ENCODE data around the gene CACNA1A.

The CACNA1A gene

DNA sequence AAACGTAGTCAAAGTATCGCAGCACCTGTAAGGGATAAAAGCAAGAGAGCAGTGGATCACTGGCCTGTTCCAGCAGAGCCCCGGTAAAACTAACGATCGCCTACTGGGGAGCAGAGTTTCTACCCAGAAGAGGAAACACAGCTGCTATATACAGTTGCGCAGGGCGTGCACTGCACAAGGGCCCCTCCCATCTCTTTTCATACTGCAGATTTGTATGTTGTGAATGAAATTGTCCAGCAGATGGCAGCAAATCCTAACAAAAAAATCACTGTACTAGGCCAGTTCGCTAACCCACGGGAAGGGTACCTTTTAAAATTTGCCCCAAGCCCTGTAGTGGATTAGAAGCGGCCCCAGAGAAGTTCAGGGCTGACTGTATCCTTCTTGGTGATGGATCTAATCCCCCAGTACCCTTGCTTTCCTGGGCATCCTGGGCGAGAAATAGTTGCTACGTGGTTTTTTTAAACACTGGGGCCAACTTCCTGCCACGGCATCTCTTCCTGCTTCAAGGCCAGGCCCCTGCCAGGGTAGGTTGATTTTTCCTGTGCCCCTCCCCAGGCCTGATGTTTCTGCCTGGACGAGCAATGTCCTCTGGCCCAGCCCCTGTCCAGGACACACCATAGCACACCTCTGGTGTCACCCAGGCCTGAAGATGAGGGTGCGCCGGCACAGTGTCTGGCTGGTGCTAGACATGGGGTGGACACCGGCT lies 229.0 kb downstream of the CACNA1A start:
- peaks cover 0 to 35% of the 10 kb centered on the region in 2 experiments for H3K36me3 ChIP-seq (ENCODE audit: control insufficient read depth in 1 of 2, insufficient read depth in 2 of 2, low read depth in 1 of 2, low read length in 2 of 2)
- H3K4me3 ChIP-seq (ENCODE audit: insufficient read depth in 1 of 2, low read depth in 1 of 2, low read length in 2 of 2) = no peak overlapping the region
- H3K18ac ChIP-seq (ENCODE audit: low read depth in 1 of 2, low read length in 2 of 2) = no peak overlapping the region
- no peak overlapping the region for H3K9ac ChIP-seq (ENCODE audit: low read length)
- WGBS = 51% methylated on average over 15 of the region's 17 CpGs
- no peak overlapping the region for H2BK5ac ChIP-seq (ENCODE audit: low read depth, low read length, poor library complexity, severe bottlenecking)
- no peak overlapping the region for H4K91ac ChIP-seq (ENCODE audit: low read length)
- H3K4ac ChIP-seq (ENCODE audit: low read depth in 1 of 2, low read length in 2 of 2) = no peak overlapping the region
- H3K27me3 ChIP-seq (ENCODE audit: control insufficient read depth in 1 of 2, insufficient read depth in 1 of 2, low read length in 2 of 2) = peaks cover 0 to 5% of the 10 kb centered on the region in 2 experiments
- no peak overlapping the region for H2AFZ ChIP-seq (ENCODE audit: low read depth, low read length)
- no peaks in the 10 kb centered on the region for H3K9me3 ChIP-seq (ENCODE audit: control insufficient read depth, low read length)
- peaks cover 11% of the 10 kb centered on the region for H3K4me1 ChIP-seq (ENCODE audit: control insufficient read depth, insufficient read depth, low read depth, low read length)
- DNase-seq = peak; percentile 83
- H2AK5ac ChIP-seq (ENCODE audit: low read length, severe bottlenecking) = no peak overlapping the region
- H3K27ac ChIP-seq (ENCODE audit: low read length, poor library complexity, severe bottlenecking) = no peak overlapping the region
- no peak overlapping the region for H3K4me2 ChIP-seq (ENCODE audit: low read length, poor library complexity, severe bottlenecking)
- H3K79me1 ChIP-seq (replicated peaks; ENCODE audit: low read length, poor library complexity, severe bottlenecking) = no peaks in the 10 kb centered on the region
- no peak overlapping the region for H4K8ac ChIP-seq (ENCODE audit: low read length)
- H3K14ac ChIP-seq (ENCODE audit: low read length in 2 of 2) = no peak overlapping the region
- H2BK12ac ChIP-seq (ENCODE audit: low read length in 2 of 2) = no peak overlapping the region
- H3K23ac ChIP-seq (ENCODE audit: low read length in 2 of 2) = no peak overlapping the region
- H2BK15ac ChIP-seq (ENCODE audit: low read depth, poor library complexity, severe bottlenecking) = no peak overlapping the region
- H2BK120ac ChIP-seq (ENCODE audit: low read depth, low read length) = no peak overlapping the region

GRCh38 chr19:13275016-13275722 lies 231.1 kb downstream of the CACNA1A start:
- WGBS = 81% methylated on average over 9 of the region's 10 CpGs
- Histone ChIP-seq H3K27me3 (ENCODE audit: control insufficient read depth in 1 of 2, insufficient read depth in 1 of 2, low read length in 2 of 2) (no peaks in the 10 kb centered on the region), H3K9me3 (ENCODE audit: control insufficient read depth, low read length) (no peaks in the 10 kb centered on the region), H3K9ac (ENCODE audit: low read length) (no peak overlapping the region), H3K4me1 (ENCODE audit: control insufficient read depth, insufficient read depth, low read depth, low read length) (peaks cover 11% of the 10 kb centered on the region), H3K18ac (ENCODE audit: low read depth in 1 of 2, low read length in 2 of 2) (no peak overlapping the region), H3K4ac (ENCODE audit: low read depth in 1 of 2, low read length in 2 of 2) (no peak overlapping the region), H2AK5ac (ENCODE audit: low read length, severe bottlenecking) (no peak overlapping the region), H3K79me1 (replicated peaks; ENCODE audit: low read length, poor library complexity, severe bottlenecking) (no peaks in the 10 kb centered on the region), H2BK12ac (ENCODE audit: low read length in 2 of 2) (no peak overlapping the region), H2AFZ (ENCODE audit: low read depth, low read length) (no peak overlapping the region), H3K4me3 (ENCODE audit: insufficient read depth in 1 of 2, low read depth in 1 of 2, low read length in 2 of 2) (no peak overlapping the region), H4K91ac (ENCODE audit: low read length) (no peak overlapping the region), H2BK5ac (ENCODE audit: low read depth, low read length, poor library complexity, severe bottlenecking) (no peak overlapping the region), H3K36me3 (ENCODE audit: control insufficient read depth in 1 of 2, insufficient read depth in 2 of 2, low read depth in 1 of 2, low read length in 2 of 2) (peaks cover 0 to 48% of the 10 kb centered on the region in 2 experiments), H2BK15ac (ENCODE audit: low read depth, poor library complexity, severe bottlenecking) (no peak overlapping the region), H3K14ac (ENCODE audit: low read length in 2 of 2) (no peak overlapping the region), H3K23ac (ENCODE audit: low read length in 2 of 2) (no peak overlapping the region), H3K27ac (ENCODE audit: low read length, poor library complexity, severe bottlenecking) (no peak overlapping the region), H3K4me2 (ENCODE audit: low read length, poor library complexity, severe bottlenecking) (no peak overlapping the region), H4K8ac (ENCODE audit: low read length) (no peak overlapping the region), H2BK120ac (ENCODE audit: low read depth, low read length) (no peak overlapping the region)
- no peak for DNase-seq

- H3K27me3 ChIP-seq (ENCODE audit: control insufficient read depth in 1 of 2, insufficient read depth in 1 of 2, low read length in 2 of 2) = peaks cover 0 to 4% of the 10 kb centered on the region in 2 experiments
- H3K14ac ChIP-seq (ENCODE audit: low read length in 2 of 2) = no peak overlapping the region
- H2BK15ac ChIP-seq (ENCODE audit: low read depth, poor library complexity, severe bottlenecking) = no peak overlapping the region
- no peak overlapping the region for H2BK12ac ChIP-seq (ENCODE audit: low read length in 2 of 2)
- H3K27ac ChIP-seq (ENCODE audit: low read length, poor library complexity, severe bottlenecking) = no peak overlapping the region
- H2AK5ac ChIP-seq (ENCODE audit: low read length, severe bottlenecking) = no peak overlapping the region
- H3K9me3 ChIP-seq (ENCODE audit: control insufficient read depth, low read length) = no peaks in the 10 kb centered on the region
- H3K9ac ChIP-seq (ENCODE audit: low read length) = no peak overlapping the region
- H3K4me1 ChIP-seq (ENCODE audit: control insufficient read depth, insufficient read depth, low read depth, low read length) = peaks cover 4% of the 10 kb centered on the region
- no peak overlapping the region for H3K4me3 ChIP-seq (ENCODE audit: insufficient read depth in 1 of 2, low read depth in 1 of 2, low read length in 2 of 2)
- H2BK120ac ChIP-seq (ENCODE audit: low read depth, low read length) = no peak overlapping the region
- H3K18ac ChIP-seq (ENCODE audit: low read depth in 1 of 2, low read length in 2 of 2) = no peak overlapping the region
- H3K4me2 ChIP-seq (ENCODE audit: low read length, poor library complexity, severe bottlenecking) = no peak overlapping the region
- H3K4ac ChIP-seq (ENCODE audit: low read depth in 1 of 2, low read length in 2 of 2) = no peak overlapping the region
- no peak overlapping the region for H2AFZ ChIP-seq (ENCODE audit: low read depth, low read length)
- WGBS = 73% methylated on average over 5 of the region's 5 CpGs
- H4K8ac ChIP-seq (ENCODE audit: low read length) = no peak overlapping the region
- peaks cover 0 to 46% of the 10 kb centered on the region in 2 experiments for H3K36me3 ChIP-seq (ENCODE audit: control insufficient read depth in 1 of 2, insufficient read depth in 2 of 2, low read depth in 1 of 2, low read length in 2 of 2)
- DNase-seq = no peak
- H3K79me1 ChIP-seq (replicated peaks; ENCODE audit: low read length, poor library complexity, severe bottlenecking) = no peaks in the 10 kb centered on the region
- H2BK5ac ChIP-seq (ENCODE audit: low read depth, low read length, poor library complexity, severe bottlenecking) = no peak overlapping the region
- no peak overlapping the region for H4K91ac ChIP-seq (ENCODE audit: low read length)
- no peak overlapping the region for H3K23ac ChIP-seq (ENCODE audit: low read length in 2 of 2)
Observed at GRCh38 chr19:13270514-13271105, 235.7 kb downstream of the CACNA1A start.

DNA sequence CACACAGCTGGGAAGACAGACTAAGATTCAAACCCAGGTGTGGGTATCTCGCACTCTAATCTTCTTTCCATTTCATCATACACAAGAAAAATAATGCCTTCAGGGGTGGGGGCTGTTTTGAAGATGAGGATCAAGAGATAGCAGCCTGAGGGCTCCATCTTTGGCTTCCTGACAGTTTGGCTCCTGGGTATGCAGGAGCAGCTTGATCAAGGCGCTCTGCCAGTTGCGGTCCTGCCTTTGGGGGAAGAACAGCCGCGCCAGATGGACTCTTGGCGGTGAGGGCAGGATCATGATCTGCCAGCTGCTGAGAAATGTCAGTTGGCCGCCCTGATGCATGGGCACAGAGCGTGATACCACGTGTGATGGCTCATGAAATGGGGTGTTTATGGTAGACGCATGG lies 236.9 kb downstream of the CACNA1A start:
- peaks cover 0 to 8% of the 10 kb centered on the region in 2 experiments for H3K27me3 ChIP-seq (ENCODE audit: control insufficient read depth in 1 of 2, insufficient read depth in 1 of 2, low read length in 2 of 2)
- no peak overlapping the region for H3K9ac ChIP-seq (ENCODE audit: low read length)
- no peak overlapping the region for H3K4ac ChIP-seq (ENCODE audit: low read depth in 1 of 2, low read length in 2 of 2)

More for the DNA sequence above, 236.9 kb downstream of the CACNA1A start:
- WGBS = 94% methylated on average over 9 of the region's 10 CpGs
- Histone ChIP-seq H3K36me3 (ENCODE audit: control insufficient read depth in 1 of 2, insufficient read depth in 2 of 2, low read depth in 1 of 2, low read length in 2 of 2) (peaks cover 0 to 33% of the 10 kb centered on the region in 2 experiments), H3K23ac (ENCODE audit: low read length in 2 of 2) (no peak overlapping the region), H3K27ac (ENCODE audit: low read length, poor library complexity, severe bottlenecking) (no peak overlapping the region), H3K79me1 (replicated peaks; ENCODE audit: low read length, poor library complexity, severe bottlenecking) (no peaks in the 10 kb centered on the region), H3K18ac (ENCODE audit: low read depth in 1 of 2, low read length in 2 of 2) (no peak overlapping the region), H3K9me3 (ENCODE audit: control insufficient read depth, low read length) (no peaks in the 10 kb centered on the region), H2BK15ac (ENCODE audit: low read depth, poor library complexity, severe bottlenecking) (no peak overlapping the region), H2AFZ (ENCODE audit: low read depth, low read length) (no peak overlapping the region), H2AK5ac (ENCODE audit: low read length, severe bottlenecking) (no peak overlapping the region), H2BK12ac (ENCODE audit: low read length in 2 of 2) (no peak overlapping the region), H3K14ac (ENCODE audit: low read length in 2 of 2) (no peak overlapping the region), H4K91ac (ENCODE audit: low read length) (no peak overlapping the region), H2BK5ac (ENCODE audit: low read depth, low read length, poor library complexity, severe bottlenecking) (no peak overlapping the region), H3K4me3 (ENCODE audit: insufficient read depth in 1 of 2, low read depth in 1 of 2, low read length in 2 of 2) (no peak overlapping the region), H4K8ac (ENCODE audit: low read length) (no peak overlapping the region), H2BK120ac (ENCODE audit: low read depth, low read length) (no peak overlapping the region), H3K4me2 (ENCODE audit: low read length, poor library complexity, severe bottlenecking) (no peak overlapping the region), H3K4me1 (ENCODE audit: control insufficient read depth, insufficient read depth, low read depth, low read length) (no peaks in the 10 kb centered on the region)
- no peak for DNase-seq

All from mesenchymal stem cell (in vitro differentiated cells and primary cell).